CD4-positive, alpha-beta T cell (primary cell): ENCODE results near the gene WARS2. TPM values are rescaled to one million over a fixed set of nuclear protein-coding genes. Genes with fewer than 3 reads are reported as not detected.

Experiments
- ATAC-seq: fragments of 200-7000 bp; cut with Tn5 transposase; one replicate; pipeline ENCODE4 v1.10.0; 2022; ENCODE audit warnings: mild to moderate bottlenecking; ENCODE audit not compliant: poor library complexity
- CTCF ChIA-PET: fragments of 350-600 bp; sonication (Branson Sonifier 250); formaldehyde crosslinking; loops from one replicate; lab custom pipeline; 2021; ENCODE audit warnings: antibody characterized with exemption, inconsistent platforms; lab: Charles Lee
- POLR2A ChIA-PET: fragments of 350-600 bp; sonication (Branson Sonifier 250); formaldehyde crosslinking; loops from one replicate; lab custom pipeline; 2021; ENCODE audit warnings: antibody characterized with exemption, inconsistent platforms; lab: Charles Lee
- DNase-seq, 14 experiments: peaks; one replicate each; pipeline ENCODE4 v3.0.0-alpha.2; 2013 to 2020; ENCODE audit warnings: mixed read lengths in 2 of 14
- H3K27ac ChIP-seq, 2 donors: one replicate each; pipeline versions ENCODE4 v1.5.1 to v1.7.0; 2013; ENCODE audit warnings: low read length in 2 of 2, low read depth in 1 of 2, mild to moderate bottlenecking in 1 of 2
- H3K27me3 ChIP-seq, 2 experiments: 1 replicate in 1 of 2; 2 replicates in 1 of 2; pipeline versions ENCODE4 v1.6.1 to v1.7.0; 2013; ENCODE audit warnings: low read length in 2 of 2, control low read depth in 1 of 2, mild to moderate bottlenecking in 1 of 2, moderate library complexity in 1 of 2; ENCODE audit not compliant: insufficient read depth in 2 of 2, control insufficient read depth in 1 of 2
- H3K36me3 ChIP-seq: one replicate; pipeline ENCODE4 v1.6.1; 2013; ENCODE audit warnings: low read length, control low read depth; ENCODE audit not compliant: insufficient read depth
- H3K4me1 ChIP-seq: one replicate; pipeline ENCODE4 v1.6.1; 2013; ENCODE audit warnings: low read length, control low read depth; ENCODE audit not compliant: insufficient read depth
- H3K4me3 ChIP-seq: one replicate; pipeline ENCODE4 v1.5.1; 2013; ENCODE audit warnings: mild to moderate bottlenecking, low read length, moderate library complexity
- H3K9me3 ChIP-seq, 2 experiments: 1 replicate in 1 of 2; 2 replicates in 1 of 2; pipeline versions ENCODE4 v1.6.1 to v1.7.0; 2013; ENCODE audit warnings: low read length in 2 of 2, mild to moderate bottlenecking in 2 of 2, control low read depth in 1 of 2, moderate library complexity in 1 of 2; ENCODE audit not compliant: control insufficient read depth in 1 of 2, insufficient read depth in 1 of 2
- H3K27ac Mint-ChIP-seq: one replicate; pipeline ENCODE4 v1.8.0; 2020; ENCODE audit warnings: mixed read lengths
- H3K27me3 Mint-ChIP-seq: one replicate; pipeline ENCODE4 v1.8.0; 2021; ENCODE audit warnings: mixed read lengths
- H3K36me3 Mint-ChIP-seq: one replicate; pipeline ENCODE4 v1.8.0; 2021; ENCODE audit warnings: low read depth, mixed read lengths
- H3K4me1 Mint-ChIP-seq: one replicate; pipeline ENCODE4 v1.8.0; 2021; ENCODE audit warnings: low read depth, mixed read lengths
- H3K4me3 Mint-ChIP-seq: one replicate; pipeline ENCODE4 v1.8.0; 2020; ENCODE audit warnings: mild to moderate bottlenecking, mixed read lengths
- H3K9me3 Mint-ChIP-seq: one replicate; pipeline ENCODE4 v1.8.0; 2020; ENCODE audit warnings: mixed read lengths
- CTCF ChIP-seq: fragments of 200-600 bp; IDR thresholded peaks from one replicate; pipeline ENCODE4 v1.8.0; 2022; ENCODE audit warnings: antibody characterized with exemption, mild to moderate bottlenecking
- intact Hi-C, 2 experiments: fragments of 100-400 bp; cut with DNase I in 1 of 2; cut with micrococcal nuclease in 1 of 2; formaldehyde crosslinking; loops; one replicate each; pipeline versions ENCODE4 v1.15.1 to v1.9.0; 2023 to 2025; cut with DNase I, micrococcal nuclease
- total RNA-seq, 174 experiments: library from RNA in 2 of 174; stranded (reverse) in 2 of 174; gene quantifications; one replicate each; pipeline ENCODE4 v1.2.3 and lab custom pipeline; 2021 to 2026

The WARS2 gene
- total RNA-seq, 2 experiments from 2014 or later, result 15.8 to 16.5 TPM

- DNase-seq (no peak), ATAC-seq (no peak)
- no peaks in the 10 kb centered on the region for H3K36me3 ChIP-seq
- H3K4me1 ChIP-seq, result no peaks in the 10 kb centered on the region
- Mint-ChIP-seq H3K27me3 (no peaks in the 10 kb centered on the region), H3K27ac (no peak overlapping the region), H3K4me3 (no peak overlapping the region), H3K4me1 (no peaks in the 10 kb centered on the region), H3K9me3 (peaks cover 6% of the 10 kb centered on the region), H3K36me3 (peaks cover 72% of the 10 kb centered on the region)
- no peak overlapping the region for H3K27ac ChIP-seq
- intact Hi-C loops, result no loop called here
- TF ChIP-seq CTCF, result no peak
- H3K9me3 ChIP-seq, result peaks cover 0 to 5% of the 10 kb centered on the region in 2 experiments
- POLR2A ChIA-PET, result no interaction called here
- H3K27me3 ChIP-seq, result no peaks in the 10 kb centered on the region
- CTCF ChIA-PET, result no interaction called here
- H3K4me3 ChIP-seq, result no peak overlapping the region
Measured at GRCh38 chr1:119186471-119186870, 46.0 kb upstream of the WARS2 start.

- Histone ChIP-seq H3K4me3 (no peak overlapping the region), H3K36me3 (no peaks in the 10 kb centered on the region), H3K27me3 (no peaks in the 10 kb centered on the region), H3K27ac (no peak overlapping the region), H3K9me3 (peaks cover 0 to 5% of the 10 kb centered on the region in 2 experiments), H3K4me1 (no peaks in the 10 kb centered on the region)
- DNase-seq, result no peak
- ChIA-PET POLR2A (no interaction called here), CTCF (no interaction called here)
- Mint-ChIP-seq H3K4me1 (no peaks in the 10 kb centered on the region), H3K9me3 (peaks cover 6% of the 10 kb centered on the region), H3K27ac (no peak overlapping the region), H3K4me3 (no peak overlapping the region), H3K27me3 (no peaks in the 10 kb centered on the region), H3K36me3 (peaks cover 70% of the 10 kb centered on the region)
- intact Hi-C loops, result no loop called here
- no peak for TF ChIP-seq CTCF
- ATAC-seq, result no peak
Measured at GRCh38 chr1:119184972-119185371, 44.5 kb upstream of the WARS2 start.

GRCh38 chr1:119181218-119181617 lies 40.8 kb upstream of the WARS2 start:
- Mint-ChIP-seq H3K27me3 (no peaks in the 10 kb centered on the region), H3K36me3 (peaks cover 67% of the 10 kb centered on the region), H3K4me1 (no peaks in the 10 kb centered on the region), H3K27ac (no peak overlapping the region), H3K4me3 (no peak overlapping the region), H3K9me3 (peaks cover 3% of the 10 kb centered on the region)
- Histone ChIP-seq H3K27me3 (no peaks in the 10 kb centered on the region), H3K9me3 (peaks cover 0 to 9% of the 10 kb centered on the region in 2 experiments), H3K36me3 (no peaks in the 10 kb centered on the region), H3K4me1 (no peaks in the 10 kb centered on the region), H3K27ac (no peak overlapping the region), H3K4me3 (no peak overlapping the region)
- ATAC-seq (no peak), DNase-seq (no peak)
- TF ChIP-seq CTCF, result no peak
- ChIA-PET CTCF (no interaction called here), POLR2A (no interaction called here)
- intact Hi-C loops, result no loop called here
